SU-DHL-6 (cell line): ENCODE data around the gene XPO6.

Experiments
- CTCF ChIP-seq: fragments of 200-600 bp; sonication (generic); IDR thresholded peaks from one replicate; pipeline ENCODE4 v1.5.1; 2017; ENCODE audit warnings: antibody characterized with exemption, mild to moderate bottlenecking, low read length, moderate library complexity; ENCODE audit not compliant: insufficient read depth, poor library complexity, severe bottlenecking
- EZH2phosphoT487 ChIP-seq: fragments of 200-600 bp; sonication (generic), shearing (Covaris generic); conservative IDR thresholded peaks from 2 replicates; pipeline ENCODE4 v1.6.1; 2018; ENCODE audit warnings: mild to moderate bottlenecking, antibody characterized with exemption, low read length, moderate library complexity, mixed read lengths

- TF ChIP-seq CTCF = no peak
- no peak for TF ChIP-seq EZH2phosphoT487
Measured at GRCh38 chr16:28067604-28068379, 144.0 kb downstream of the XPO6 start.
